ENCODE results near the gene GSC.

Gene GSC

DNA sequence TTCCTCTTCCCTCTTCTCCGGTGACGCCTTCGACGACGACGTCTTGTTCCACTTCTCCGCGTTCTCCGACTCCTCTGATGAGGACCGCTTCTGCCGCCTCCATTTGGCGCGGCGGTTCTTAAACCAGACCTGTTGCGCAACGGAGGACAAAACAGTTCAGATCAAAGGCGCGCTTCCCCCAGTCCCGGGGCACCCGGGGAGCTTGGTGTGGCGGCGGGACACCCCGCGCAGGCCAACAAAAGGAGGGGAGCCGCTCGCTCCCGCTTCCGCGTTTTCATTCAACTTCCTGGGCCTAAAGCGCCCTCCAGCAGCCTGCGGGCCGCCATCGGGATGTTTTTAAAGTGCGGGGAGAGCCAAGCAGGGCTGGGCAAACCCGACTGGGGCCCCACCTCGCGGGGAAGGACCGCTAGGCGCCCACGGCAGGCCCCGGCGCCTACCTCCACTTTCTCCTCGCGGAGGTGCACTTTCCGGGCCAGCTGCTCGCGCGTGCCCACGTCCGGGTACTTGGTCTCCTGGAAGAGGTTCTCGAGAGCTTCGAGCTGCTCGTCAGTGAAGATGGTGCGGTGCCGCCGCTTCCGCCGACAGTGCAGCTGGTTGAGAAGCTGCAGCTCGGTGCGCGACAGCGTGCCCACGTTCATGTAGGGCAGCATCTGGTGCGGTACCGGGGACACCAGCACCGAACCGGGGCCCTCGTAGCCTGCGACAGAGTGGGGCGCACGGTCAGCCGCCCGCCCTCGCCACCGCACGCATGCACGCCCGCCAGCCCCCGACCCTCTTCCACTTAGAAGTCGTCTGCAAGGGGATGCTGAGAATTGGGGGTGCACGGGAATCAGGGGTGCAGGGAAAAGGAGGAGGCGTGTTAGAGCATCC is 1.2 kb downstream of the GSC start:
- Histone ChIP-seq H3K23ac (ENCODE audit: low read depth, low read length, poor library complexity) (peak overlapping the region; percentile 100), H3K9ac (ENCODE audit: low read depth, low read length, poor library complexity) (peak overlapping the region; percentile 90), H4K91ac (ENCODE audit: low read depth, low read length, poor library complexity) (no peak overlapping the region), H2BK15ac (ENCODE audit: low read length) (peak overlapping the region; percentile 76), H2BK120ac (ENCODE audit: low read depth, low read length) (peak overlapping the region; percentile 32), H2BK5ac (ENCODE audit: low read length) (no peak overlapping the region), H3K9me3 (replicated peaks in 1 of 2; ENCODE audit: control insufficient read depth in 2 of 2, insufficient read depth in 1 of 2, low read depth in 1 of 2, low read length in 2 of 2) (no peaks in the 10 kb centered on the region), H3K14ac (ENCODE audit: low read length) (peak overlapping the region; percentile 92), H3K79me1 (ENCODE audit: low read depth, low read length) (no peaks in the 10 kb centered on the region), H2AK5ac (ENCODE audit: low read depth, low read length) (peak overlapping the region; percentile 89), H3K4me2 (ENCODE audit: insufficient read depth, low read length, poor library complexity, severe bottlenecking) (peak overlapping the region; percentile 90), H4K8ac (ENCODE audit: low read depth, low read length) (no peak overlapping the region), H3K4me1 (ENCODE audit: control insufficient read depth in 2 of 2, insufficient read depth in 1 of 2, low read depth in 1 of 2, low read length in 2 of 2) (peaks cover 0 to 42% of the 10 kb centered on the region in 2 donors), H3K27me3 (ENCODE audit: control insufficient read depth in 3 of 3, insufficient read depth in 3 of 3, low read depth in 1 of 3, low read length in 3 of 3) (peaks cover 31 to 97% (median 73%) of the 10 kb centered on the region in 3 experiments), H3K27ac (replicated peaks; ENCODE audit: low read length) (no peak overlapping the region), H2AFZ (ENCODE audit: low read length) (peak overlapping the region; percentile 88), H3K4me3 (ENCODE audit: low read length in 2 of 2) (peak overlapping the region in 1 of 2 donors; percentile 79), H3K18ac (ENCODE audit: low read length) (peak overlapping the region; percentile 97), H3K36me3 (replicated peaks in 1 of 2; ENCODE audit: control insufficient read depth in 2 of 2, insufficient read depth in 2 of 2, low read length in 2 of 2) (no peaks in the 10 kb centered on the region), H3K4ac (ENCODE audit: low read length) (no peak overlapping the region), H2BK12ac (ENCODE audit: low read length) (peak overlapping the region; percentile 87)
- DNase-seq (ENCODE audit: low spot score) = no peak
- no CpG with 5 or more reads among the region's 82 CpGs for WGBS, 2 donors (ENCODE audit: extremely low coverage in 2 of 2, insufficient read length in 2 of 2, insufficient replicate concordance in 1 of 2)

DNA sequence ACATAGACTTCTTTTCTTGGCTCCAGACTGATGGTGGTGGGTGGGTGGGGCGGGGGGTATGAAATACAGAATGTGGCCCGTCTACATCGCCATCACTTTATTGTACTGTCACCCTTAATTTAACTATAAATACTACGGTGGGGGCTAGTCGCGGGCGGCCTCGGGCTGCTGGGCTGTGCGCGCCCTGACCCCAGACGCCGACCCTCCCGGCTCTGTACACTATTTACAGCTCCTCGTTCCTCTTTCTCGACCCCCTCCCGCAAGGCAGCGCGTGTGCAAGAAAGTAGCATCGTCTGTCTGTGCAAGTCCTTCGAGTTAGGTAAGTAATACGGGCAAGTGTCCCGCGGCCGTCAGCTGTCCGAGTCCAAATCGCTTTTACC is 1.8 kb downstream of the GSC start:
- H4K8ac ChIP-seq (ENCODE audit: low read depth, low read length) = no peak overlapping the region
- H3K18ac ChIP-seq (ENCODE audit: low read length) = peak overlapping the region; percentile 97
- H3K9me3 ChIP-seq (replicated peaks in 1 of 2; ENCODE audit: control insufficient read depth in 2 of 2, insufficient read depth in 1 of 2, low read depth in 1 of 2, low read length in 2 of 2) = no peaks in the 10 kb centered on the region
- H3K27me3 ChIP-seq (ENCODE audit: control insufficient read depth in 3 of 3, insufficient read depth in 3 of 3, low read depth in 1 of 3, low read length in 3 of 3) = peaks cover 26 to 97% (median 70%) of the 10 kb centered on the region in 3 experiments
- H3K4me3 ChIP-seq (ENCODE audit: low read length in 2 of 2) = peak overlapping the region in 1 of 2 donors; percentile 79
- no peak overlapping the region for H2BK5ac ChIP-seq (ENCODE audit: low read length)
- WGBS, 2 donors (ENCODE audit: extremely low coverage in 2 of 2, insufficient read length in 2 of 2, insufficient replicate concordance in 1 of 2) = no CpG with 5 or more reads among the region's 26 CpGs
- H3K36me3 ChIP-seq (replicated peaks in 1 of 2; ENCODE audit: control insufficient read depth in 2 of 2, insufficient read depth in 2 of 2, low read length in 2 of 2) = no peaks in the 10 kb centered on the region
- no peak for DNase-seq (ENCODE audit: low spot score)
- H2BK12ac ChIP-seq (ENCODE audit: low read length) = peak overlapping the region; percentile 87
- H2BK120ac ChIP-seq (ENCODE audit: low read depth, low read length) = no peak overlapping the region
- H3K27ac ChIP-seq (replicated peaks; ENCODE audit: low read length) = no peak overlapping the region
- peak overlapping the region; percentile 85 for H3K23ac ChIP-seq (ENCODE audit: low read depth, low read length, poor library complexity)
- no peak overlapping the region for H3K14ac ChIP-seq (ENCODE audit: low read length)
- no peaks in the 10 kb centered on the region for H3K79me1 ChIP-seq (ENCODE audit: low read depth, low read length)
- peaks cover 0 to 37% of the 10 kb centered on the region in 2 donors for H3K4me1 ChIP-seq (ENCODE audit: control insufficient read depth in 2 of 2, insufficient read depth in 1 of 2, low read depth in 1 of 2, low read length in 2 of 2)
- peak overlapping the region; percentile 73 for H2AFZ ChIP-seq (ENCODE audit: low read length)
- peak overlapping the region; percentile 76 for H2BK15ac ChIP-seq (ENCODE audit: low read length)
- H2AK5ac ChIP-seq (ENCODE audit: low read depth, low read length) = peak overlapping the region; percentile 8
- no peak overlapping the region for H3K9ac ChIP-seq (ENCODE audit: low read depth, low read length, poor library complexity)
- no peak overlapping the region for H4K91ac ChIP-seq (ENCODE audit: low read depth, low read length, poor library complexity)
- H3K4ac ChIP-seq (ENCODE audit: low read length) = no peak overlapping the region
- peak overlapping the region; percentile 90 for H3K4me2 ChIP-seq (ENCODE audit: insufficient read depth, low read length, poor library complexity, severe bottlenecking)

DNA sequence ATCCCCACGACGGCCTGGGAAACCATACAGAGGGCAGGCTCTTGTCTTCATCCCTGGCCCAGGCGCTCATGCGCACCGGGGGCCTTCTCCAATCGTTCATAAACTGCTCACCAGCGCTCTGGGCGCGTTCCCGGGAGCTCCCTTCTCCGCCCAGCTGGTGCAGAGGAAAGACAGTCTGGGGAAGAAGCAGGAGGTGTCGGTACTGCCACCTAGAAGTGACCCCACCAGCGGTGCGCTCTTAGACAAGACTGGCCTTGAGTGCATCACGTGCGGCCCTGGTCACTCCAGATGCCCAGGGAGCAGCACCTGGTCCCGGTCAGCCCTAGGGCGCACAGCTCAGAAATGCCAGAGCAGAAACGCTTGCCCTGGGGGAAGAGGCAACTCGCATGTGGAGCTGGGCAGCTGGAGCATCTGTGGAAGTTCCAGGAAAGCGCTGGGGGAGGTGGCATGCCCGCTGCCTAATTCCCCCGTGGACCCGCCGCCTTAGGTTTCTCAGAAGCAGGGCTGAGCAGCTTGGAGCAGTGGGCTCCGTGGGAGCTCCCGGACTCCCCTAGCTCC is 2.5 kb downstream of the GSC start:
- Histone ChIP-seq H3K14ac (ENCODE audit: low read length) (no peak overlapping the region), H2AK5ac (ENCODE audit: low read depth, low read length) (peak overlapping the region; percentile 44), H3K23ac (ENCODE audit: low read depth, low read length, poor library complexity) (peak overlapping the region; percentile 62), H2BK120ac (ENCODE audit: low read depth, low read length) (no peak overlapping the region), H3K4me3 (ENCODE audit: low read length in 2 of 2) (no peak overlapping the region), H3K36me3 (replicated peaks in 1 of 2; ENCODE audit: control insufficient read depth in 2 of 2, insufficient read depth in 2 of 2, low read length in 2 of 2) (no peaks in the 10 kb centered on the region), H3K4me2 (ENCODE audit: insufficient read depth, low read length, poor library complexity, severe bottlenecking) (peak overlapping the region; percentile 28), H3K4me1 (ENCODE audit: control insufficient read depth in 2 of 2, insufficient read depth in 1 of 2, low read depth in 1 of 2, low read length in 2 of 2) (peaks cover 0 to 30% of the 10 kb centered on the region in 2 donors), H2BK5ac (ENCODE audit: low read length) (no peak overlapping the region), H3K79me1 (ENCODE audit: low read depth, low read length) (no peaks in the 10 kb centered on the region), H4K8ac (ENCODE audit: low read depth, low read length) (no peak overlapping the region), H3K4ac (ENCODE audit: low read length) (no peak overlapping the region), H4K91ac (ENCODE audit: low read depth, low read length, poor library complexity) (no peak overlapping the region), H3K9ac (ENCODE audit: low read depth, low read length, poor library complexity) (peak overlapping the region; percentile 26), H3K27me3 (ENCODE audit: control insufficient read depth in 3 of 3, insufficient read depth in 3 of 3, low read depth in 1 of 3, low read length in 3 of 3) (peaks cover 20 to 97% (median 63%) of the 10 kb centered on the region in 3 experiments), H3K27ac (replicated peaks; ENCODE audit: low read length) (no peak overlapping the region), H2BK15ac (ENCODE audit: low read length) (peak overlapping the region; percentile 52), H3K18ac (ENCODE audit: low read length) (peak overlapping the region; percentile 79), H2BK12ac (ENCODE audit: low read length) (no peak overlapping the region), H2AFZ (ENCODE audit: low read length) (no peak overlapping the region), H3K9me3 (replicated peaks in 1 of 2; ENCODE audit: control insufficient read depth in 2 of 2, insufficient read depth in 1 of 2, low read depth in 1 of 2, low read length in 2 of 2) (no peaks in the 10 kb centered on the region)
- WGBS, 2 donors (ENCODE audit: extremely low coverage in 2 of 2, insufficient read length in 2 of 2, insufficient replicate concordance in 1 of 2) = no CpG with 5 or more reads among the region's 27 CpGs
- DNase-seq (ENCODE audit: low spot score) = no peak

DNA sequence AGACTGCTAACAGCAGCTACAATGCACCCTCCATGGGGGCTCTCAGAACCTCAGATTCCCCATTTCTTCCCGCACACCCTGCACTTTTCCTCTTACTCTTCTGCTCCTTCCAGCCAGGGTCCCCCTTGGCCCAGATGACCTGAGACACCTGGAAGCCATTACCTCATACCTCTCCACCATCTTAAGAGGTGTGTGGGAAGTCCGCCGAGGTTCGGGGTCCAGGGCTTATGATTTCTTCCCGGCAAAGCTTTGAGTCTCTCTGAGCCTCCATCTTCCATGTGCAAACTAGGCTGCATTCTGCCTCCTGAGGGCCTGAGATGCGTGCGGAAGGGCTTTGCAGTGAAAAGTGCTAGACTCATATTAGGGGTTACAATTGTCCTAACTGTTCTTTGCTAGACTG is 5.3 kb downstream of the GSC start:
- Histone ChIP-seq H2AFZ (ENCODE audit: low read length) (no peak overlapping the region), H4K8ac (ENCODE audit: low read depth, low read length) (no peak overlapping the region), H3K9ac (ENCODE audit: low read depth, low read length, poor library complexity) (no peak overlapping the region), H2BK15ac (ENCODE audit: low read length) (no peak overlapping the region), H2AK5ac (ENCODE audit: low read depth, low read length) (no peak overlapping the region), H2BK5ac (ENCODE audit: low read length) (no peak overlapping the region), H3K9me3 (replicated peaks in 1 of 2; ENCODE audit: control insufficient read depth in 2 of 2, insufficient read depth in 1 of 2, low read depth in 1 of 2, low read length in 2 of 2) (no peaks in the 10 kb centered on the region), H2BK12ac (ENCODE audit: low read length) (no peak overlapping the region), H2BK120ac (ENCODE audit: low read depth, low read length) (no peak overlapping the region), H3K4ac (ENCODE audit: low read length) (no peak overlapping the region), H3K23ac (ENCODE audit: low read depth, low read length, poor library complexity) (no peak overlapping the region), H3K36me3 (replicated peaks in 1 of 2; ENCODE audit: control insufficient read depth in 2 of 2, insufficient read depth in 2 of 2, low read length in 2 of 2) (no peaks in the 10 kb centered on the region), H3K18ac (ENCODE audit: low read length) (no peak overlapping the region), H3K4me3 (ENCODE audit: low read length in 2 of 2) (no peak overlapping the region), H3K4me1 (ENCODE audit: control insufficient read depth in 2 of 2, insufficient read depth in 1 of 2, low read depth in 1 of 2, low read length in 2 of 2) (peaks cover 0 to 20% of the 10 kb centered on the region in 2 donors), H3K14ac (ENCODE audit: low read length) (no peak overlapping the region), H3K79me1 (ENCODE audit: low read depth, low read length) (no peaks in the 10 kb centered on the region), H3K4me2 (ENCODE audit: insufficient read depth, low read length, poor library complexity, severe bottlenecking) (no peak overlapping the region), H3K27me3 (ENCODE audit: control insufficient read depth in 3 of 3, insufficient read depth in 3 of 3, low read depth in 1 of 3, low read length in 3 of 3) (peaks cover 20 to 74% (median 53%) of the 10 kb centered on the region in 3 experiments), H3K27ac (replicated peaks; ENCODE audit: low read length) (no peak overlapping the region), H4K91ac (ENCODE audit: low read depth, low read length, poor library complexity) (no peak overlapping the region)
- no peak for DNase-seq (ENCODE audit: low spot score)
- WGBS, 2 donors (ENCODE audit: extremely low coverage in 2 of 2, insufficient read length in 2 of 2, insufficient replicate concordance in 1 of 2) = no CpG with 5 or more reads among the region's 7 CpGs

All from neuronal stem cell (in vitro differentiated cells).